DMS114 treated with DMSO at 0.1 percent for 48 hours (cell line): ENCODE measurements around the gene KPNB1.
"Not testable (repeated sequence)": the region's sequence is repeated elsewhere in the genome, so short reads cannot be mapped to it uniquely, and the experiment has no call there.

Experiments used
- DNase-seq: peaks from one replicate; lab custom pipeline; 2025; ENCODE audit not compliant: unreplicated experiment; lab: John Stamatoyannopoulos, UW

KPNB1 gene

DNA sequence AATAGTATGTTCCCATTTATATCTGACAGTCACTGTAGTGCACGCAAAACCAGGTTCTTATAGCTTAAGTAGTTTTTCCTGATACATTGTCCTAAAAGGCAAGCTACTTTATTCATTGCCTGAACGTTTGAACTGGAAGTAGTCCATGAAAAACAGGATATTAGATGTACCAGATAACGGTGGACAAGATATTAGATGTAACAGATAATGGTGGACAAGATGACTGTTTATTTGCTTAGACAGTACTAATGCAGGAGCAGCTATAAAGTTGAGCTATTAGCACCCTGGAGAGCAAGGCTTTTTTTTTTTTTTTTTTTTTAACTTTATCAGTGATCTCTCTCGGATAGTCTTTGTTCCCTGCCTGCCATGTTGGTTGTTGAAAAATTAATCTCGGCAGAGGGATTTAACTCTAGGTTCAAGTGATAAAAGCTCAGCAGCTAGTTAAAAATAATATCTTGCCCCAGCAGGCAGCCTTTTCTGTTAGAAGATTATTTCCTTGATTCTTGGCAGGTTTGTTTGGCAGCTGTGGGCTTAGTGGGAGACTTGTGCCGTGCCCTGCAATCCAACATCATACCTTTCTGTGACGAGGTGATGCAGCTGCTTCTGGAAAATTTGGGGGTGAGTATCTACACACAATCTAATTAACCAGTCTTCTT, 26.9 kb downstream of the KPNB1 start:
- DNase-seq, result no peak

DNA sequence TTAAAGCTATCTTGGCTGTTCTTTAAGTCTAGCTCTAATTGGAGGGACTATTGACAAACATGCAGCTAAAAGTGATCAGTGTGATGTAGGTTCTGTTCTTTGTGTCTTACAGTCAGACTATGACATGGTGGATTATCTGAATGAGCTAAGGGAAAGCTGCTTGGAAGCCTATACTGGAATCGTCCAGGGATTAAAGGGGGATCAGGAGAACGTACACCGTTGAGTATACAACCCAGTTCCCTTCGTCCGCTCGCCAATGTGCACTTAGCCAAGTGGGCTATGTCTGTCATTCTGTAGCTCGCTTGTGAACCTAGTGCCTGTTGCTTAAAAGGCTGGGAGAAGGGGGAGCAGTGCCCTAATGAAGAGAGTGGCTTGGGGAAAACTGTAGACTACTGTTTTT, 28.5 kb downstream of the KPNB1 start:
- DNase-seq, result no peak

GRCh38 chr17:47682138-47682537, 32.4 kb downstream of the KPNB1 start:
- no peak for DNase-seq

GRCh38 chr17:47682727-47683126, 33.0 kb downstream of the KPNB1 start:
- not testable (repeated sequence) for DNase-seq

DNA sequence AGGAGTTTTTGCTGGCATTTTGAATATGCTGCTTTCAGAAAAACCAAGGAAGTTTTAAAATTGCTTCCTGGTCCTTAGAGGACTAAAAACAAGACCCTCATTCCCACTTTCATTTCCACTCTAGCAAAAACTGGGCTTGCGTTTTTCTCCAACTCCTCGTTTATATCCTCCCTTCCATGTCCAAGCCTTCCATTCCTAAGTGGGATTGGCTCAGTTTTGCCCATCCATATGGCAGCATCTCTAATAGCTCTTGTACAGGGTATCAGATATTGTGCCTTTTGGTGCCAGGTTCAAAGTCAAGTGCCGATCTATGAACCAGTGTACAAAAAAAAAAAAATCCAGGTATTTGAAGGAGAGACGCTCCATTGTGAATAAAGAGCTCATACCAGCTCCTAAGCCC, 34.3 kb downstream of the KPNB1 start:
- DNase-seq, result no peak

GRCh38 chr17:47684535-47685193, 34.9 kb downstream of the KPNB1 start:
- no peak for DNase-seq

- no peak for DNase-seq
These were observed 36.0 kb downstream of the KPNB1 start for GRCh38 chr17:47685556-47686275.

GRCh38 chr17:47686276-47686635, 36.5 kb downstream of the KPNB1 start:
- DNase-seq, result no peak

DNA sequence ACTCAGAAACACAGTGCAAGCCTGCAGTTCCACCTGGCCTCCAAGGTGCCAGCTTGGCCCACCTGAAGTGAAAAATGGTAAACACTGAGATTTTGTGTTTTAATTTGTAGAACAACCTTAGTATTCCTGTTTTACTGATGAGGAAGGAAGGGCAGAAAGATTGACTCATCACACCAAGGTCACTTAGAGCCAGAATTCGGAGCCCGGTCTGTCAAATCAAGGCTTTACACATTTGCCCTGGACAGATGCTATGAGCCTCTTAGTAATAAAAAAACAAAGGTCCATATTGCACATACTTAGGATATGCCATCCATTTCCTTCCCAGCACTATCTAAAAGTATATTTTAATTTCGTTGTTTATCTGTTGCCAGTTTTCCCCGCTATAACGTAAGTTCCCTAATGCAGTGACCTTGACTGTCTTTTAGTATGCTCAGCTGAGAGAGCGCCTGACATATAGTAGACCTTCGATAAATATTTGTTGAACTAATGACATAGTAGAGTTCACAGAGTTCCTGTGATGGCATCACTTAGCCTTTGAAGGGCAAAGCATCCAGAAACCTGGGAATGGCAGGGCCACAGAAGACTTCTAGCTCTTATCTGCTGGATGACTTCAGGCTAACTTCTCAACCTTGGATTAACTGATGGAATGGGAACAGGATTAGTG, 37.1 kb downstream of the KPNB1 start:
- no peak for DNase-seq

GRCh38 chr17:47687328-47687690, 37.6 kb downstream of the KPNB1 start:
- no peak for DNase-seq

GRCh38 chr17:47687748-47688147, 38.0 kb downstream of the KPNB1 start:
- no peak for DNase-seq

DNA sequence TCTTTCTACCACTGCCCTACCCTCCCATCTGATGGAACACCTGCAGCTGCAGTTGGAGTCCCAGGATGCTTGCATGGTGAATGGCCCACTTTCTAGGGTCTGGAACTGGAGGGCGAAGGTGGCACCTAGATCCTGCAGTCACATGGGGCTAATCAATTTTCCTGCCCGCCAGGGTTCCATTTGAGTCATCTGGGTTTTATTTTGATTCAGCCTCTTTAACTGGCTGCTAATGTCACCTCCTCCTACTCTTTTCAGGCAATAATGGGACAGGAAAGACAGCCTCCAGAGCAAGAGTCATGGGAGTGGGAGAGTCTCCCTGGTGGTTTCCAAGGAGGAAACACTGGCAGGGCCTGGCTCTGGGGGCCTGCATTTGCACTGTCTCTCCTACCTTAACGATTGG, 40.4 kb downstream of the KPNB1 start:
- no peak for DNase-seq

- DNase-seq, result no peak
These were observed 42.6 kb downstream of the KPNB1 start for GRCh38 chr17:47692137-47692894.

GRCh38 chr17:47692895-47693730, 43.4 kb downstream of the KPNB1 start:
- no peak for DNase-seq

DNA sequence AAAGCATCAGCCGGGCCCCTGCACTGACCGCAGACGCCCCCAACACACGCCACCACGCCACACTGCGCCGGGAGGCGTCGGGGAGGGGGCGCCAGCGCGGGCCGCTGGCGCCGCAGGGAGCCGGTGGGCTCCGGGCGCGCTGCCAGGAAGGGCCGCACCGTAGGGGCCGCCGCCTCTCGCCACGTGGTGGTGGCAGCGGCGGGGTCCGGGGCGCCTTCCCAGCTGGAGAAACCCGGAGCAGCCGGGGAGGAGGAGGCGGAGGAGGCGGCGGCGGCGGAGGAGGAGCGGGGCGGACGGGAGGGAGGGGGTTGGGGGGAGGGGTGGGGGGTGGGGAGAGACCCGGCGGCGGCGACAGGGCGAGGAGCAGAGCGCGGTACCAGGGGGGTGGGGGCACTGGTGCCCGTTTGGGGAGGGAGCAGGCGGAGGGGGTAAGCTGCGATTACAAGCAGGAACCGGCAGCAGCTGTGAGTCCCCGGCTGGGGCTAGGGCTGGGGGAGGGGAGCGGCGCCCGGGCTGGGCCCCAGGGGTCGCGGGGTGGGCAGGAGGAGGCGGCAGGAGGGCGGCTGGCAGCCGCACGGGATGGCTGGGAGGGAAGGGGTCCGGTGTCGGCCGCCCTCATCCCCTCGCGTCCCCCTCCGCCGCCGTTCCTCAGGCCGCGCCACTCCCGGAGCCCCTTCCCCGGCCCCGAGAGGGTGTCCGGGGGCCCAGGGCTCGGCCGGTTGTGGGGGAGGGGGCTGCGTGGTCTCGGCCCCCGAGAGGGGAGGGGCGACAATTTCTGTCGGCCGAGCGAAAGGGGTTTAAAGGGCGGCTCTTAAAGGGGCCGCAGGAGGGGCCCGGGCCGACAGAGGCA, 44.2 kb downstream of the KPNB1 start, which contains the start of gene TBKBP1:
Gene TBKBP1, plus strand, starts transcription at position 431 of the 850 bp plus-strand sequence. CDS start 1,952 bp downstream, outside the sequence.
- DNase-seq, result peak; percentile 15

DNA sequence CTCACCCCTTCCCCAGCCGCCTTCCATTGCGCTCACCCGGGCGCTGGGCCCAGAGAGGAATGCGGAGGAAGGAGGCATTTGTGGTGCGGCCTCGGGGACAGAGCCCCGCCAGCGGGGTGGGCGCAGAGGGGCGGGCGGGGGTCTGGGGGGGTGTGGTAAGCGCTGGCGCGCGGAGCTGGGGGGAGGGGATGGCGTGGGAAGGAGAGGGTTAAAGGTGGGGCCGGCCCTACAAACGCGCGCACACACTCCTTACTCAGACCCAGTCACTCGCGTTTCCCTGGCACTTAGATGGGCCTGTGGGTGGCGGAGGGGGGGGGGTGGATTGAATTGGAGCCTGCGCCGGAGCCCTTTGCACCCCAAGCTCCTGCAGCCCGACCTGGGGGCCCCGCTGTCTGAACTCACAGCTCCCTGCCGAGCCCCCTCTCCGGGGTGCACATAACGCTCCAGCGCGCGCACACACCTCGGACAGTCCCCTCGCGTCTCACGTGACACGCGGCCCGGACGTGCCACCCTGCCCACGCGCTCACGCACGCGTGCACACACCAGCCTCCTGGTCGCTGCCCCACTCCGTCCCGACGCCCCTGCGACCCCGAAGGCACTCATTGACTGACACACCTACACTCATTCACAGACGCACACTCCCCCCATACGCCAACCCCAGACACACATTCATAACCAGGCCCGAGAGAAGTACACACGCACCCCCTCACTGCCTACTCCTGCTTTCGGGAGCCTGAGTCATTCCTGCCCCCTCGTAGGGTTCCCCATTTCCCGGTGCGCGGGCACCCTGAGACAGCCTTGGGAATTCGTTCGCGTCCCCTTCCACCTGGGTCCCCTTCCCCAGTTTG, 45.1 kb downstream of the KPNB1 start:
- no peak for DNase-seq

DNA sequence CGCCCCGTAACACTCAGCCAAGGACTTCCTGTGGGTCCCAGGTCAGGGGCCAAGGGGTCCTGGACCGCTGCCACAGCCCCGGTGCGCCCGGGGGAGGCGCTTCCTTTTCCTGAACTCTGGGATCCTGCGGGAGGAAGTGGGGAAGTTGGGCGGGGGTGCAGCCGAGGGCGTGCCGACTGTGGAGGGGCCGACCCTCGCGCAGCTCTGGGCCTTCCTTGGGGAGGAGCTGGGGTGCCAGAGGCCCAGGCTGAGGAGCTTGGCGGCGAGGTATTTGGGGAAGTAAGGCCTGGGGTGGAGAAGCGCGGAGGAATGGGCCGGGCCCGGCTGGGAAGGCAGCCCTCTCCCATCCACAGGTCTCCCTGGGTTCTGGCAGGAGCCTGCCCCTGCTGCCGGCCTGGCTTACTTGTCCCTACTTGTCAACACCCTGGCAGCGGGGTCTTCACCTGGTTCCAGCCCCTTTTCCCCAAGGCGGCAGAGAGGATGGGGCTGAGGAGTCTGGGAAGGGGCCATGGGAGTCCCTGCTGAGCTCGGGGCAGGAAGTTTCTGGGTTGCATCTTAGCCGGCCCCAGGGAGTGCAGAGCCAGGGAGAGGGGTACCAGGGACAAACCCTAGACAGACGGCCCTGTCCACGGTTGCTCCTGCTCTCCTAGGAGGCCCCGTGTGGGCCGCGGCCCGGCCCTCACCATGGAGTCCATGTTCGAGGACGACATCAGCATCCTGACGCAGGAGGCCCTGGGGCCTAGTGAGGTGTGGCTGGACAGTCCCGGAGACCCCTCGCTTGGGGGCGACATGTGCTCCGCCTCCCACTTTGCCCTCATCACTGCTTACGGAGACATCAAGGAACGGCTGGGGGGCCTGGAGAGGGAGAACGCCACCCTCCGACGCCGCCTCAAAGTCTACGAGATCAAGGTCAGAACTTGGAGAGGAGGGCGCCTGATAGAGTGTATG, 46.0 kb downstream of the KPNB1 start:
- no peak for DNase-seq
